ENCODE data around the gene SNRNP25.
A peak's percentile ranks its signal among the peaks of the same experiment; 100 is the strongest.

The SNRNP25 gene

DNA sequence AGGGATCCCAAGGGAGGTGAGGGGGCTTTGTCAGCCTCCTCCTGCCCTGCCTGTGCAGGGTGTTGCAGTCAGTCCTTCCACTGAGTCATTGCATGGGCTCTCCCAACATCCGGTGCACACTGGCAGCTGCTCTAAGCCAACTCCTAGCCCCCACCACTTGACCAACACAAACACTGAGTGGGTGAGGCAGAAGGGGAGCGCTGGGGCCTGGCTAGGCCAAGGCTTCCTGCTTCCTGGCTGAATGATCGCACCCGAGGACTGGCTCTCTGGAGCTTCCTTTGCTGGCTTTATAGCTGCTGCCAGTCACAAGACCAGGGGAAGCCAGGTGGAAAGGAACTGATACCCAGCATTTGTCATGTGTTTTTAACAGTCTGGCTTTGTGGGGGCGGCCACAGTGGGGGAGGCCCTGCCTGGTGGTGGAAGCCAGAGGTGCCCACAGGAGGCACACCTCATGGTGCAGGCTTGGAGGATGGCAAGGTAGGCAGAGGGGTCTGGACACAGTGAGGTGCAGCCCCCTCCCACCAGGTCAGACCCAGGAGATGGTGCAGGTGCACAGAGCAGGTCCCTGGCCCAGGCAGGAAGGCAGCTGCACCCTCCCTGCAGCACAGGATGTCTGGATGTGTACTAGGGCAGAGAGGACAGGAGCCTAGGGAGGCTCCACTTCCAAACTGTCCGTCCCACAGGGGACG lies 31.2 kb downstream of the SNRNP25 start:
- peaks cover 0 to 54% (median 48%) of the 10 kb centered on the region in 4 experiments for H3K4me1 ChIP-seq (ENCODE audit: control extremely low read depth in 1 of 4, control insufficient read depth in 4 of 4, insufficient read depth in 4 of 4, low read length in 3 of 4)
- 1% methylated on average over 7 of the region's 7 CpGs for WGBS (ENCODE audit: insufficient coverage)
- ChIA-PET POLR2A (interaction anchor here (0.7 to 1.5 kb wide), 6 partner anchors 9 to 22 kb away, joined by 3 to 5 read pairs (median 3); no protein-coding TSS in a partner anchor), CTCF (interaction anchor here (0.8 to 17.5 kb wide), 6 partner anchors 9 to 32 kb away, joined by 3 to 643 read pairs (median 4); partner anchors contain the start of genes MPG and RHBDF1)
- peaks cover 2 to 72% (median 44%) of the 10 kb centered on the region in 4 experiments for H3K36me3 ChIP-seq (ENCODE audit: control insufficient read depth in 4 of 4, insufficient read depth in 4 of 4, low read length in 3 of 4)
- peak overlapping the region in 1 of 2 experiments; percentile 68 for H3K27ac ChIP-seq (ENCODE audit: insufficient read depth in 1 of 2, low read depth in 1 of 2, low read length in 2 of 2, poor library complexity in 1 of 2, severe bottlenecking in 2 of 2)
- peak; percentile 71 to 96 (median 93) for DNase-seq
- no peaks in the 10 kb centered on the region for H3K27me3 ChIP-seq (replicated peaks in 2 of 5; ENCODE audit: control insufficient read depth in 4 of 5, insufficient read depth in 5 of 5, low read length in 4 of 5)
- no peaks in the 10 kb centered on the region for H3K9me3 ChIP-seq (ENCODE audit: control extremely low read depth in 1 of 5, control insufficient read depth in 4 of 5, insufficient read depth in 2 of 5, low read depth in 1 of 5, low read length in 4 of 5)
- peak overlapping the region in 3 of 7 experiments; percentile 1 to 46 (median 7) for H3K4me3 ChIP-seq (ENCODE audit: control insufficient read depth in 1 of 7, extremely low read depth in 1 of 7, insufficient read depth in 4 of 7, low read depth in 2 of 7, low read length in 6 of 7)

DNA sequence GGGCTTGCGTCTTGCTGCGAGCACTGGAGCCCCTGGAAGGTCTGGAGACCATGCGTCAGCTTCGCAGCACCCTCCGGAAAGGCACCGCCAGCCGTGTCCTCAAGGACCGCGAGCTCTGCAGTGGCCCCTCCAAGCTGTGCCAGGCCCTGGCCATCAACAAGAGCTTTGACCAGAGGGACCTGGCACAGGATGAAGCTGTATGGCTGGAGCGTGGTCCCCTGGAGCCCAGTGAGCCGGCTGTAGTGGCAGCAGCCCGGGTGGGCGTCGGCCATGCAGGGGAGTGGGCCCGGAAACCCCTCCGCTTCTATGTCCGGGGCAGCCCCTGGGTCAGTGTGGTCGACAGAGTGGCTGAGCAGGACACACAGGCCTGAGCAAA lies 31.8 kb downstream of the SNRNP25 start:
- ChIA-PET CTCF (interaction anchor here (1.1 to 17.5 kb wide), 4 partner anchors 12 to 32 kb away, joined by 3 to 643 read pairs (median 16); partner anchors contain the start of genes MPG and RHBDF1), POLR2A (interaction anchor here (0.8 to 1.5 kb wide), 4 partner anchors 12 to 20 kb away, joined by 3 to 5 read pairs (median 4); no protein-coding TSS in a partner anchor)
- Histone ChIP-seq H3K27me3 (replicated peaks in 2 of 5; ENCODE audit: control insufficient read depth in 4 of 5, insufficient read depth in 5 of 5, low read length in 4 of 5) (no peaks in the 10 kb centered on the region), H3K27ac (ENCODE audit: insufficient read depth in 1 of 2, low read depth in 1 of 2, low read length in 2 of 2, poor library complexity in 1 of 2, severe bottlenecking in 2 of 2) (peak overlapping the region in 1 of 2 experiments; percentile 68), H3K4me1 (ENCODE audit: control extremely low read depth in 1 of 4, control insufficient read depth in 4 of 4, insufficient read depth in 4 of 4, low read length in 3 of 4) (peaks cover 0 to 57% (median 47%) of the 10 kb centered on the region in 4 experiments), H3K4me3 (ENCODE audit: control insufficient read depth in 1 of 7, extremely low read depth in 1 of 7, insufficient read depth in 4 of 7, low read depth in 2 of 7, low read length in 6 of 7) (peak overlapping the region in 2 of 7 experiments; percentile 7 to 46), H3K36me3 (ENCODE audit: control insufficient read depth in 4 of 4, insufficient read depth in 4 of 4, low read length in 3 of 4) (peaks cover 0 to 72% (median 44%) of the 10 kb centered on the region in 4 experiments), H3K9me3 (ENCODE audit: control extremely low read depth in 1 of 5, control insufficient read depth in 4 of 5, insufficient read depth in 2 of 5, low read depth in 1 of 5, low read length in 4 of 5) (no peaks in the 10 kb centered on the region)
- DNase-seq, result no peak
- WGBS (ENCODE audit: insufficient coverage), result 44% methylated on average over 18 of the region's 18 CpGs

DNA sequence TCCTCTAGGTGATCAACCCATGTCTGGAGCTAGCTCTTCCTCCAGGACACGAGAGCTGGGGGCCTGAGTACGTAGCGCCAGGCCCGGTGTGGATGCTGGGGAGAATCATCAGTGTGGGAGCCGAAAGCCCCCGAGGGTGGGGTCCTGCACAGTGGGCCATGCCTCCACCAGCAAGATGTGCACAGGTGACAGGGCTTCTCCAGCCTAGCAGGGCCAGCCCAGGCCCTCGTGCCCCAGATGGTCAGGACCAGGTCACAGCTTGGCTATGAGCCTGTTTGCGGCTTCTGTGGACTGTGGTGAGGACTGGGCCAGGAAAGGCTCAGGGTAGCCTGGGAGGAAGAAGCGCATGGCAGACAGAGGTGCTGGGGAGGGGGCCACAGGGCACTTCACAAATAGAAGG lies 32.2 kb downstream of the SNRNP25 start:
- POLR2A ChIA-PET, result interaction anchor here (0.8 to 1.5 kb wide), 2 partner anchors 14 to 16 kb away, joined by 3 to 4 read pairs; no protein-coding TSS in a partner anchor

DNA sequence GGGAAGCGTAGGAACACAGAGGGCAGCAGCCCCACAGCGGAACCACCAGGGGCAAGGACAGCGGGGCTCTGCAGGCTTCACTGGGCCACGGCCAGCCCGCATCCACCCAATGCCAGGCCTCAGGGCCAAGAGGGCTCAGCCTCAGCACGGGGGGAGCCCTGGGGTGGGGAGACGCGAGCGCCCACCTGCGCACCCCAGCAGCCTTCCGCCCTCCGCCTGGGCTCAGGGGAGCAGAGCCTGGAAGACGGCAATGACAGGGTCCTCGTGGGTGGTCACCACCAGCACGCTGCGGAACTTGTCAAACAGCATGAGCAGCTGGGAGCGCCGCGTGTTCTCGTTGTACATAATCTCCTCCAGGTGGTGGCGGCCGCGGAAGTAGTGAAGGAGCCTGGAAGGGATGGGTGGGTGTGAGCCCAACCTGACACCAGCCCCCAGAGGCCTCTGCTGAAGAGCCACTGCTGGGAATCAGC lies 32.9 kb downstream of the SNRNP25 start:
- H3K4me3 ChIP-seq (ENCODE audit: control insufficient read depth in 1 of 7, extremely low read depth in 1 of 7, insufficient read depth in 4 of 7, low read depth in 2 of 7, low read length in 6 of 7), result peak overlapping the region in 1 of 7 experiments; percentile 37
- WGBS (ENCODE audit: insufficient coverage), result 93% methylated on average over 19 of the region's 23 CpGs
- H3K27ac ChIP-seq (ENCODE audit: insufficient read depth in 1 of 2, low read depth in 1 of 2, low read length in 2 of 2, poor library complexity in 1 of 2, severe bottlenecking in 2 of 2), result peak overlapping the region in 1 of 2 experiments; percentile 68
- DNase-seq, result no peak
- H3K4me1 ChIP-seq (ENCODE audit: control extremely low read depth in 1 of 4, control insufficient read depth in 4 of 4, insufficient read depth in 4 of 4, low read length in 3 of 4), result peaks cover 0 to 66% (median 51%) of the 10 kb centered on the region in 4 experiments
- no peaks in the 10 kb centered on the region for H3K27me3 ChIP-seq (replicated peaks in 2 of 5; ENCODE audit: control insufficient read depth in 4 of 5, insufficient read depth in 5 of 5, low read length in 4 of 5)
- POLR2A ChIA-PET, result no interaction called here
- peaks cover 0 to 67% (median 42%) of the 10 kb centered on the region in 4 experiments for H3K36me3 ChIP-seq (ENCODE audit: control insufficient read depth in 4 of 4, insufficient read depth in 4 of 4, low read length in 3 of 4)
- H3K9me3 ChIP-seq (ENCODE audit: control extremely low read depth in 1 of 5, control insufficient read depth in 4 of 5, insufficient read depth in 2 of 5, low read depth in 1 of 5, low read length in 4 of 5), result no peaks in the 10 kb centered on the region
- CTCF ChIA-PET, result interaction anchor here (1.2 to 17.5 kb wide), 2 partner anchors 10 to 15 kb away, joined by 7 to 643 read pairs; partner anchors contain the start of genes MPG and RHBDF1

More for the DNA sequence above, 32.2 kb downstream of the SNRNP25 start:
- CTCF ChIA-PET, result interaction anchor here (1.1 to 17.5 kb wide), 4 partner anchors 11 to 31 kb away, joined by 3 to 643 read pairs (median 16); partner anchors contain the start of genes MPG and RHBDF1
- WGBS (ENCODE audit: insufficient coverage), result 59% methylated on average over 9 of the region's 9 CpGs
- peaks cover 0 to 60% (median 48%) of the 10 kb centered on the region in 4 experiments for H3K4me1 ChIP-seq (ENCODE audit: control extremely low read depth in 1 of 4, control insufficient read depth in 4 of 4, insufficient read depth in 4 of 4, low read length in 3 of 4)
- H3K27ac ChIP-seq (ENCODE audit: insufficient read depth in 1 of 2, low read depth in 1 of 2, low read length in 2 of 2, poor library complexity in 1 of 2, severe bottlenecking in 2 of 2), result peak overlapping the region in 1 of 2 experiments; percentile 68
- H3K4me3 ChIP-seq (ENCODE audit: control insufficient read depth in 1 of 7, extremely low read depth in 1 of 7, insufficient read depth in 4 of 7, low read depth in 2 of 7, low read length in 6 of 7), result peak overlapping the region in 1 of 7 experiments; percentile 37
- H3K36me3 ChIP-seq (ENCODE audit: control insufficient read depth in 4 of 4, insufficient read depth in 4 of 4, low read length in 3 of 4), result peaks cover 0 to 70% (median 45%) of the 10 kb centered on the region in 4 experiments
- H3K27me3 ChIP-seq (replicated peaks in 2 of 5; ENCODE audit: control insufficient read depth in 4 of 5, insufficient read depth in 5 of 5, low read length in 4 of 5), result no peaks in the 10 kb centered on the region
- DNase-seq, result peak in 2 of 3 donors; percentile 33 to 37
- no peaks in the 10 kb centered on the region for H3K9me3 ChIP-seq (ENCODE audit: control extremely low read depth in 1 of 5, control insufficient read depth in 4 of 5, insufficient read depth in 2 of 5, low read depth in 1 of 5, low read length in 4 of 5)

DNA sequence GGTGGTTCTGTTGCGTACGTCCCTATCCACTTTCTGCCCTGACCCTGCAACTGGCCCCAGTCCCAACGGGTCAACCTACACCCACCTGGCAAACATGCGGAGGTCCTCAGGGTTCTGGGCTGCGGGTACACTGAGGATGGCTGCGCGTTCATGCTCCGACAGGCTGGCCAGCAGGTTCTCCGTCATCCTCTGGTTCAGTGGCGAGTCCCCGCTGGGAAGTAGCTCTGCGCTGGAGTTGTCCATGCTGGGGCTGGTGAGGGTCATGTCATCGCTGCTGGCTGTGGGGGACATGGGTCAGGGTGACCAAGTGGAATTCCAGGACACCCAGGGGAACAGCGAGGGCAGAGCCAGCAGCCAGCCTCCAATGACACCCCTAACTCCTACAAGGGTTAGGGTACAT lies 35.0 kb downstream of the SNRNP25 start:
- H3K27ac ChIP-seq (ENCODE audit: insufficient read depth in 1 of 2, low read depth in 1 of 2, low read length in 2 of 2, poor library complexity in 1 of 2, severe bottlenecking in 2 of 2), result no peak overlapping the region
- ChIA-PET CTCF (interaction anchor here (1.2 to 17.5 kb wide), 3 partner anchors 8 to 17 kb away, joined by 3 to 643 read pairs (median 6); partner anchors contain the start of genes MPG and RHBDF1), POLR2A (no interaction called here)
- H3K4me3 ChIP-seq (ENCODE audit: control insufficient read depth in 1 of 7, extremely low read depth in 1 of 7, insufficient read depth in 4 of 7, low read depth in 2 of 7, low read length in 6 of 7), result no peak overlapping the region
- H3K36me3 ChIP-seq (ENCODE audit: control insufficient read depth in 4 of 4, insufficient read depth in 4 of 4, low read length in 3 of 4), result peaks cover 2 to 69% (median 43%) of the 10 kb centered on the region in 4 experiments
- peaks cover 0 to 63% (median 47%) of the 10 kb centered on the region in 4 experiments for H3K4me1 ChIP-seq (ENCODE audit: control extremely low read depth in 1 of 4, control insufficient read depth in 4 of 4, insufficient read depth in 4 of 4, low read length in 3 of 4)
- H3K27me3 ChIP-seq (replicated peaks in 2 of 5; ENCODE audit: control insufficient read depth in 4 of 5, insufficient read depth in 5 of 5, low read length in 4 of 5), result no peaks in the 10 kb centered on the region
- WGBS (ENCODE audit: insufficient coverage), result 96% methylated on average over 9 of the region's 14 CpGs
- DNase-seq, result no peak
- H3K9me3 ChIP-seq (ENCODE audit: control extremely low read depth in 1 of 5, control insufficient read depth in 4 of 5, insufficient read depth in 2 of 5, low read depth in 1 of 5, low read length in 4 of 5), result no peaks in the 10 kb centered on the region

DNA sequence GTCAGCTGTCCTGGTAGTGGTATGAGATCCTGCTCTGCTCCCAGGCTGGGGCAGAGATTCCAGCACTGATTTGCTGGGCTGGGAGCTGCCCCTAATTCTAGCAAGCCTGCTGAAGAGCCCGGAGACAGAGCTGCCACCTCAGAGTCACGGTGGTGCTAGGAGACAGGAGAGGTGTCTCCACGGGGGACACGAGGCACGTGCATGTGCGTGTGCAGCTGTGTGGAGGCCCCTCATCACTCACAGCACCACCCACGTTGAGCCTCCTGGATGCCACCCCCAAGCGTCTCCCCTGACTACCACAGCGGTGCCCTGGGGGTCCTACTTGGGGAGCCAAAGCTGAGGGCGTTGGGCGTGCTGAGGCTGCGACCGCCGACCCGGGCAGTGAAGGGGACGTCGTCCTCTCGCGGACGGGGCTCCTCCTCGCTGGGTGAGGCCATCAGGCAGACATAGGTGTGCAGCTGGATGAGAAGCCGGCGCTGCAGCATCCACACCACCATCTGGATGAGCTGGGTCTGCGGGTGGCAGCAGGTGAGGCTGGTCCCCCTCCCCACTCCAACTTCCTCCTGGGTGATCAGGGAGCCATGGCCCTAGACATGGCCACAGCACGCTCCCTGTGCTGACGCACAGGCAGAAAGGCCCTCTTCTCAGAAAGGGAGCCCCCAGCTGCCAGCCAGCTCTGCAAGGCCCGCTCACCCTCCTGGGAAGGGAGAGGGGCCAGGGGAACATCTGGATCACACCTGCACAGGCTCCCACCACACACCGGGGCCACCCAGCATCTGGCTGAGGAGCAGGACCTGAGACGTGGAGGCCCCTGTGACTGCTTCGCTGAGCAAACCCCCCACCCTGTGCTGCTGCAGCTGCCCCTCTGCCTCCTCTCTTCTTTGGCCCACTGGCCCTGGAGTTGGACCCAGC lies 36.0 kb downstream of the SNRNP25 start:
- Histone ChIP-seq H3K9me3 (ENCODE audit: control extremely low read depth in 1 of 5, control insufficient read depth in 4 of 5, insufficient read depth in 2 of 5, low read depth in 1 of 5, low read length in 4 of 5) (no peaks in the 10 kb centered on the region), H3K36me3 (ENCODE audit: control insufficient read depth in 4 of 4, insufficient read depth in 4 of 4, low read length in 3 of 4) (peaks cover 2 to 74% (median 45%) of the 10 kb centered on the region in 4 experiments), H3K4me1 (ENCODE audit: control extremely low read depth in 1 of 4, control insufficient read depth in 4 of 4, insufficient read depth in 4 of 4, low read length in 3 of 4) (peaks cover 0 to 53% (median 37%) of the 10 kb centered on the region in 4 experiments), H3K4me3 (ENCODE audit: control insufficient read depth in 1 of 7, extremely low read depth in 1 of 7, insufficient read depth in 4 of 7, low read depth in 2 of 7, low read length in 6 of 7) (no peak overlapping the region), H3K27ac (ENCODE audit: insufficient read depth in 1 of 2, low read depth in 1 of 2, low read length in 2 of 2, poor library complexity in 1 of 2, severe bottlenecking in 2 of 2) (no peak overlapping the region), H3K27me3 (replicated peaks in 2 of 5; ENCODE audit: control insufficient read depth in 4 of 5, insufficient read depth in 5 of 5, low read length in 4 of 5) (no peaks in the 10 kb centered on the region)
- DNase-seq, result no peak
- WGBS (ENCODE audit: insufficient coverage), result 95% methylated on average over 30 of the region's 30 CpGs
- POLR2A ChIA-PET, result no interaction called here
- CTCF ChIA-PET, result interaction anchor here (0.9 to 17.5 kb wide), 3 partner anchors 9 to 18 kb away, joined by 3 to 643 read pairs (median 3); partner anchors contain the start of genes MPG and RHBDF1

All from common myeloid progenitor, CD34-positive (primary cell).